Adrenal gland (tissue), 12 donors: ENCODE data around the gene RSAD1. TPM values are rescaled to one million over a fixed set of nuclear protein-coding genes. Genes with fewer than 3 reads are reported as not detected.

Experiments used
- DNase-seq, 7 donors: peaks; one replicate each; pipeline ENCODE4 v3.0.0-alpha.2; 2019 to 2020
- H3K27ac ChIP-seq, 5 donors: fragments of 200-600 bp; sonication (generic) in 4 of 5; 1 replicate in 3 of 5; 2 replicates in 2 of 5; pipeline versions ENCODE4 v1.5.1 to v1.8.0; 2016 to 2020; ENCODE audit warnings: mild to moderate bottlenecking in 1 of 5
- H3K27me3 ChIP-seq: fragments of 200-600 bp; 2 replicates; pipeline ENCODE4 v1.8.0; 2021
- H3K36me3 ChIP-seq, 2 donors: fragments of 200-600 bp; replicated peaks in 1 of 2; 1 replicate in 1 of 2; 2 replicates in 1 of 2; pipeline versions ENCODE4 v1.5.1 to v1.8.0; 2018 to 2022
- H3K4me1 ChIP-seq, 2 donors: fragments of 200-600 bp; replicated peaks in 1 of 2; 1 replicate in 1 of 2; 2 replicates in 1 of 2; pipeline versions ENCODE4 v1.5.1 to v1.8.0; 2018 to 2021
- H3K4me3 ChIP-seq, 4 donors: fragments of 200-600 bp; sonication (generic) in 3 of 4; one replicate each; pipeline ENCODE4 v1.5.1; 2016 to 2018
- H3K9me3 ChIP-seq, 3 donors: fragments of 200-600 bp; sonication (generic) in 1 of 3; replicated peaks in 1 of 3; 1 replicate in 2 of 3; 2 replicates in 1 of 3; pipeline versions ENCODE4 v1.5.1 to v1.8.0; 2016 to 2021
- POLR2A ChIP-seq, 2 donors: fragments of 450-650 bp; IDR thresholded peaks; one replicate each; pipeline ENCODE4 v1.6.1; 2017; ENCODE audit warnings: antibody characterized with exemption in 2 of 2, mild to moderate bottlenecking in 2 of 2, moderate library complexity in 1 of 2
- WGBS, 4 donors: extraction: QIAGEN DNeasy Blood & Tissue Kit in 2 of 4; methylation state at CpG; one replicate each; pipeline versions ENCODE4 v1.1.5 to v1.1.7; 2013 to 2017; 5-methylcytosine and 5-hydroxymethylcytosine counted together
- intact Hi-C, 2 donors: fragments of 100-400 bp; cut with DNase I; formaldehyde crosslinking; loops; one replicate each; pipeline versions ENCODE4 v1.14.1 to v1.15.0; 2022 to 2023
- polyA plus RNA-seq, 3 donors: library from polyadenylated mRNA; stranded (reverse); fragments of 200-250 nt in 2 of 3; fragments of 350-450 nt in 1 of 3; fragmentation: Illumina TruSeq in 1 of 3; extraction: RNeasy Lipid Tissue Mini Kit (QIAGEN cat#74804) in 1 of 3; gene quantifications; one replicate each; pipeline ENCODE4 v1.2.3, GENCODE V29; 2013 to 2014
- total RNA-seq, 9 donors: library from RNA; depleted of rRNA in 4 of 9; stranded (reverse); fragments of >200 nt in 4 of 9; fragments of 120-200 nt in 1 of 9; fragmentation: NEBNext Ultra II Directional in 1 of 9; extraction: Animal tissue kit (Norgen Biotek cat#: 25700) in 1 of 9; gene quantifications; one replicate each; pipeline versions ENCODE4 v1.1.0 to v1.2.4, GENCODE V29; 2013 to 2023
- TF ChIP-seq, protein P1 (sequence below), 6 experiments: fragments of 450-650 bp in 4 of 6; fragments of 200-600 bp in 2 of 6; sonication (generic) in 1 of 6; IDR thresholded peaks; 1 replicate in 5 of 6; 2 replicates in 1 of 6; pipeline versions ENCODE4 v1.5.1 to v1.8.0; 2016 to 2021; ENCODE audit warnings: antibody characterized with exemption in 6 of 6, mild to moderate bottlenecking in 2 of 6, moderate library complexity in 1 of 6
- donor health status: healthy with polysubstance abuse.
- donor health status: Bipolar disorder and iron deficiency.
- donor health status: DM: yes; HTN: yes; CAD: no.
- donor health status: DM: no; HTN: no; CAD: no.
- donor health status: DM: no; HTN: no; CAD: no.
- donor health status: DM: yes; HTN: yes; CAD: no.

Gene RSAD1
- total and polyA plus RNA-seq, 12 donors, result 28.4 to 77.3 (median 51.8) TPM

DNA sequence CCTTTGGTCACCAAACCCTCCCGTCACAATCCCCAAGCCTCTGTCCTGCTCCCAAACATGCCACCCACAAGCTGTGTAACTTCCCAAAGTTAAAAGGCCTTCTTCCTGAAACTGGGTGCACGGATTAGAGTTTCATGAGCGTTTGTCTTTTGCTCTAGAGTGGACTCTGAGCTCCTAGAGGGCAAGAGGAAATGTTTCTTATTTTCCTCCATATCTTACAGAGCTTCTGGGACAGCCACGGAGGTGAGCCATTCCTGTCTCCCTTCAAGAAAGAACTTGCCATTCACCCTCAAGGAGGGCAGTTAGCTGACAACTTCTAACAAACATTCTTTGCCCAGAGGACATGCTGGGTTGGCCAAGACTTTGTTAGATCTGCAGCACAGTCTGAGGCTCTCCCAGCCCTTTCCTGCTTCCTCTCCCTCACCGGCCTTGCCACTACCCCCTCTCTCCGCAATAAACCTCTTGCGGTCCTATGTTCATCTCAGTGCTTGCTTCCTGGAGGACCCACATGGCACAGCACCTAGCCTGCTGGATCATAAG is 27.0 kb downstream of the RSAD1 start:
- Histone ChIP-seq H3K36me3 (no peaks in the 10 kb centered on the region), H3K4me1 (peaks cover 15 to 16% of the 10 kb centered on the region in 2 donors), H3K27me3 (no peaks in the 10 kb centered on the region), H3K4me3 (no peak overlapping the region), H3K9me3 (no peaks in the 10 kb centered on the region), H3K27ac (no peak overlapping the region)
- no peak for TF ChIP-seq POLR2A (IDR thresholded peaks at IDR 0.05)
- TF ChIP-seq, protein P1, sequence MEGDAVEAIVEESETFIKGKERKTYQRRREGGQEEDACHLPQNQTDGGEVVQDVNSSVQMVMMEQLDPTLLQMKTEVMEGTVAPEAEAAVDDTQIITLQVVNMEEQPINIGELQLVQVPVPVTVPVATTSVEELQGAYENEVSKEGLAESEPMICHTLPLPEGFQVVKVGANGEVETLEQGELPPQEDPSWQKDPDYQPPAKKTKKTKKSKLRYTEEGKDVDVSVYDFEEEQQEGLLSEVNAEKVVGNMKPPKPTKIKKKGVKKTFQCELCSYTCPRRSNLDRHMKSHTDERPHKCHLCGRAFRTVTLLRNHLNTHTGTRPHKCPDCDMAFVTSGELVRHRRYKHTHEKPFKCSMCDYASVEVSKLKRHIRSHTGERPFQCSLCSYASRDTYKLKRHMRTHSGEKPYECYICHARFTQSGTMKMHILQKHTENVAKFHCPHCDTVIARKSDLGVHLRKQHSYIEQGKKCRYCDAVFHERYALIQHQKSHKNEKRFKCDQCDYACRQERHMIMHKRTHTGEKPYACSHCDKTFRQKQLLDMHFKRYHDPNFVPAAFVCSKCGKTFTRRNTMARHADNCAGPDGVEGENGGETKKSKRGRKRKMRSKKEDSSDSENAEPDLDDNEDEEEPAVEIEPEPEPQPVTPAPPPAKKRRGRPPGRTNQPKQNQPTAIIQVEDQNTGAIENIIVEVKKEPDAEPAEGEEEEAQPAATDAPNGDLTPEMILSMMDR (IDR thresholded peaks at IDR 0.05), result no peak
- DNase-seq, result no peak
- intact Hi-C loops, result no loop called here
- 69 to 86% (median 81%) methylated on average over 7 of the region's 7 CpGs for WGBS, 4 donors

DNA sequence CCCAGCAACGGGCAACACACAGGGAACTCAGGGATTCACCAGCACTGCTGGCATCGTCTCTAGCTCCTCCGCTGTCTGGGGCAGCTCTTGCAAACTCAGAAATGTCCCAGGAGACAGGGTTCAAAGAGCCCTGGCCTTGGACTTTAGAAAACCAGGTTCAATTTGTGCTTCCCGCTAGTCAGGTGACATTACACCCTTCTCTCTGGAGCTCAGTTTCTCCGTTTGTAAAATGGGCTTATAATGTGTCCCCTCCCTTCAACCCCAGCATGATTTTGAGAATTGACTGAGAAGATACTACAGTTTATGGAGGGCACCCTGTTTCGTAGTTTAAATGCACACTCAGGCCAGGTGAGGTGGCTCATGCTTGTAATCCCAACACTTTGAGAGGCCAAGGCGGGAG is 27.6 kb downstream of the RSAD1 start:
- Histone ChIP-seq H3K36me3 (no peaks in the 10 kb centered on the region), H3K4me1 (peaks cover 21 to 22% of the 10 kb centered on the region in 2 donors), H3K4me3 (no peak overlapping the region), H3K9me3 (no peaks in the 10 kb centered on the region), H3K27ac (no peak overlapping the region), H3K27me3 (no peaks in the 10 kb centered on the region)
- TF ChIP-seq, protein P1 (IDR thresholded peaks at IDR 0.05), result no peak
- TF ChIP-seq POLR2A (IDR thresholded peaks at IDR 0.05), result no peak
- 70 to 95% (median 77%) methylated on average over 6 to 7 of the region's 7 CpGs for WGBS, 4 donors
- intact Hi-C loops, result no loop called here
- no peak for DNase-seq

DNA sequence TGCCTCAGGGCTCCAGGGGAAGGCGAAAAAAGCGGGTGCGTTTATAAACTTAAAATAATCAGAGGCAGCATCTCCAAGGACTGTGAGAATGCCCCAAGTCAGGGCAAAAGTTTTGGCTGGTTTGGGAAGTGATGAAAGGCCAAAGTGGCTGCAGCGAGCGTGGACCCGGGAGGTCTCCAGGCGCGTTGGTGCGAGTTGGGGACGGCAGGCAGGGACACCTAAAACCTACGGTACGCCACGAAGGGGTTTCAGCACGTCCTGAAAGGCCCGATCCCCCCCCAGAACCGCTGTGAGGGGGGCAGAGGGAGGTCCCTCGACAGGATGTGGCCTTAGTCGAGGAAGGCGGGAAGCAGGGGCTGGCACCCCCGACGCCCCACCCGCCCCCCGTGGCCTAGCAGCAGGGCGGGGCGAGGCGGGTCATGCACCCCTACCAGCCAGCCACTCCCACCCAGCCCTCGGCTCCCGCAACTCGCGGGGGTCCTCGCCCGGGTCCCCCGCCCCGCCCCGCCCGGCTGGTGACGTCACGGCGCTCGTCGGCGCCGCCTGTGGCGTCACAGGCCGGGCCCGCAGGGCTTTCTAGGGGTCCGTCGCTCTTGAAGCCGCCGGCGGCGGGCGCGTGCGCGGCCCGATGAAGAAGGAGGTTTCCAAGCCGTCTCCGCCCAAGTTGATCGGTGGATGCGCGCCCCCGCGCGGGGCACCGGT is 29.4 kb downstream of the RSAD1 start, which contains the start of gene MYCBPAP:
Gene MYCBPAP (plus strand): TSS at position 569 of the 702 bp plus-strand sequence. CDS start 236 bp downstream, outside the sequence.
- intact Hi-C loops, result no loop called here
- DNase-seq, result peak; percentile 79 to 92 (median 85)
- Histone ChIP-seq H3K27me3 (no peaks in the 10 kb centered on the region), H3K9me3 (no peaks in the 10 kb centered on the region), H3K27ac (peak within 1 kb of the TSS in 4 of 5 donors; percentile 76 to 85 (median 82)), H3K4me1 (peaks cover 28% of the 10 kb centered on the region in 2 donors), H3K36me3 (no peaks in the 10 kb centered on the region), H3K4me3 (peak within 1 kb of the TSS in 2 of 4 donors; percentile 39 to 56)
- TF ChIP-seq, protein P1 (IDR thresholded peaks at IDR 0.05), result no peak
- TF ChIP-seq POLR2A (IDR thresholded peaks at IDR 0.05), result peak in 1 of 2 donors; percentile 60
- WGBS, 4 donors, result 13 to 53% (median 31%) methylated on average over 11 to 66 of the region's 66 CpGs

DNA sequence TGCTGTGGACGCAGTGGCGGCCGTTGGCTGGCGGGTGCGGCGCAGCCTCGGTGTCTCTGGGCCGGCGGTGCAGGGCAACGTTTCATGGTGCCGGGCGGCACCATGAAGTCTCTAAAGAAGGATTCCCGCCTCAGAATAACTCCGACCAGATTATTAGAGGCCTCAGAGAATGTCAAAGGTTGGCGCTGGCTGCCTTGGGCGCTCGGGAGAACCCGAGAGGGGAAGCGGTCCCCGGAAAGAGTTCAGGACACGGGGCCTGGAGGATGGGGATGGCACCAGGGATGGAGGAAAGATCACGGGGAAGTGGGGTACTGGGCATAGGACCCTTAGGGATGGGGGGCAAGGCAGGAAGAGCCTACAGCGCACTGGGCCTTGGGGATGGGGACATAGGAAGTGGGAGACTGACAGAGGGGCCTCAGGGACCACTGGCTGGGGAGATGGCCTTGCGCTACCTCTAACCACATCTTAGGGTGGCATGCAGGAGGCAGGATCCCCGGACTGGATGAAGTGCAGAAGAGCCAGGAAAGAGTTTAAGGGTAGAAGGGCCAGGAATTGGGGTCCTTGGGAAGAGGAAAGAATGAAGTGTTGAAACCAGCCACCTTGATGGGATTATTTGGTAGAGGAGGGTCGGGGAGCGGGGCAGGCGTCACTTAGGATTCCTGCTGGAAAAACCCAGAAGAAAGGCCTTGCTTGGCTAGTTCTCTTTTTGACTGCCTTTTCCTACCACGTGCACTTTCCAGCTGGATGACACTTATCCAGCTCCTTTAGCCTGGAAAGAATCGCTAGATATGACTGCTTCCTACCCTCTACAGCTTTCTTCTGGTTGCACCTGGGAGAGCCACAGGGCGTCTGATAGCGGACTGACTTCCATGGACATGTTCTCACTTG is 30.2 kb downstream of the RSAD1 start:
- WGBS, 4 donors, result 37 to 61% (median 39%) methylated on average over 20 to 32 of the region's 32 CpGs
- no peaks in the 10 kb centered on the region for H3K27me3 ChIP-seq
- H3K27ac ChIP-seq, result peak overlapping the region in 4 of 5 donors; percentile 76 to 85 (median 82)
- H3K36me3 ChIP-seq, result no peaks in the 10 kb centered on the region
- DNase-seq, result no peak
- intact Hi-C loops, result no loop called here
- H3K4me3 ChIP-seq, result peak overlapping the region in 2 of 4 donors; percentile 39 to 56
- TF ChIP-seq POLR2A (IDR thresholded peaks at IDR 0.05), result no peak
- TF ChIP-seq, protein P1 (IDR thresholded peaks at IDR 0.05), result no peak
- H3K9me3 ChIP-seq, result no peaks in the 10 kb centered on the region
- peaks cover 32 to 33% of the 10 kb centered on the region in 2 donors for H3K4me1 ChIP-seq
